HG02610 (cell line): ENCODE measurements around the gene OMP.
"Not testable (repeated sequence)": the region's sequence is repeated elsewhere in the genome, so short reads cannot be mapped to it uniquely, and the experiment has no call there.

Source experiments
- ATAC-seq: cut with Tn5 transposase; IDR thresholded peaks from one replicate; pipeline ENCODE4 v1.9.1; 2021; ENCODE audit warnings: mild to moderate bottlenecking, moderate library complexity; ENCODE audit not compliant: unreplicated experiment

The OMP gene, protein sequence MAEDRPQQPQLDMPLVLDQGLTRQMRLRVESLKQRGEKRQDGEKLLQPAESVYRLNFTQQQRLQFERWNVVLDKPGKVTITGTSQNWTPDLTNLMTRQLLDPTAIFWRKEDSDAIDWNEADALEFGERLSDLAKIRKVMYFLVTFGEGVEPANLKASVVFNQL

DNA sequence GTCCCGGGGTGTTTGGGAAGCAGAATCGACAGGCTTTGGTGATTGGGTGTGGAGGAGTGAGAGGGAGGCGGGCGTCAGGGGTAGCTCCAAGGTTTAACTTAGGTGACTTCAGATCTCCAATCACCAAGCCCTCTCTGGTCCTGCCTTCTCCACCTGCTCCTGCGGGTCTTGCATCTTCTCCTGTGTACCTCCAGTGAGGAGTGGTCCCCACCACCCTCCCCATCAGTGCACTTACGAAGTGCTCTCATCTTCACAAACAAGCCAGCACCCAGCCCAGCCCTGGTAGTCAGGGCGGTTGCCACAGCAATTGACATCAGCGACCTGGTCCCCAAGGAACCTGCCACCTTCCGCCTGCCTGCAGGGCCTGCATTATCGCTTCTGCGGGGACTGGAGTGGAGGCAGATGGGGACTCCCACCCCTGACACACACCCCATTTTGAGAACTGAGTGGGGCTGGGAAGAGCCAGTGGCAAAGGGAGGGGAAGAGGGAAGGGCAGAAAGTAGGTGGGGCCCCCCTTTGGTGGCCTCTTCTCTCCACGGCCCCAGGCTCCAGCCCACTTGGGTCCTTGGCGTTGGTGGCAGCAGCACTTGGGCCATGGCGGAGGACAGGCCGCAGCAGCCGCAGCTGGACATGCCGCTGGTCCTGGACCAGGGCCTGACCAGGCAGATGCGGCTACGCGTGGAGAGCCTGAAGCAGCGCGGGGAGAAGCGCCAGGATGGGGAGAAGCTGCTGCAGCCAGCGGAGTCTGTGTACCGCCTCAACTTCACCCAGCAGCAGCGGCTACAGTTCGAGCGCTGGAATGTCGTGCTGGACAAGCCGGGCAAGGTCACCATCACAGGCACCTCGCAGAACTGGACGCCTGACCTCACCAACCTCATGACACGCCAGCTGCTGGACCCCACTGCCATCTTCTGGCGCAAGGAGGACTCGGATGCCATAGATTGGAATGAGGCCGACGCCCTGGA is at the start of gene OMP:
Gene OMP (plus strand): TSS at position 595 of the 965 bp plus-strand sequence. CDS start 0 bp downstream, at position 595.
- no peak for ATAC-seq

DNA sequence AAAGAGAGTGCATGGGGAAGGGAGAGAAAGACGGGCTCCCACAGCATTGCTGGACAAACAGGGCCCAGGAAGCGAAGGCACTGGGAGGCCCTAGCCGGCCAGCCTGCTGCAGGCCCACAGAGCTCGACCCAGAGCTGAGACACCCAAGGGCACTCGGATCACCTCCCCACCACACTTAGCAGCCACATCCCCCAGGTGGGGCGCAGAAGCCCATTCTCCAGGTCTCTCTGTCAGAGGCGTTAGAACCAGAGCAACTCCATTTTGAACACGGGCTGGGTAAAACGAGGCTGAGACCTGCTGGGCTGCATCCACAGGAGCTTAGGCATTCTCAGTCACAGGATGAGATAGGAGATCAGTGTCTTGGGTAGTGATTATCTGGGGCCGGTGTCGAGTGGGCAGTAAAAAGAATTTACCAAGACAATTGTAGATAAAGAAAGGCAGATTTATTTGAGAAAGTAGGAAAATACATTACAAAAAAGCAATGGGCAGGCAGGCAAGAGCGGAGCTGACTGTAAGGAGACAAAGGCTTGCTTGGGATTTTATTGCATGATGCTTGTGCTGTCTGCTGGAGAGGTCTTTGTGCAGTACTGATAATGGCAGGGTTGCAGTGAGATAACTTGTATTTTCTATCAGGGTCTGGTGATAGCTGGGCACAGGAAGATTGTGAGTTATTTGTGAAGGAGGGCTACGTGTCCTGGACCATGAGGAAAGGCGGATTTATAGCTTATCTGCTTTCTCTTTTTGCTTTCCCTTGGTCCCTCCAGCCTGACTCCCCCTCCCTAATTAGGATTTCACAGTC is 49.2 kb upstream of the OMP start:
- no peak for ATAC-seq

DNA sequence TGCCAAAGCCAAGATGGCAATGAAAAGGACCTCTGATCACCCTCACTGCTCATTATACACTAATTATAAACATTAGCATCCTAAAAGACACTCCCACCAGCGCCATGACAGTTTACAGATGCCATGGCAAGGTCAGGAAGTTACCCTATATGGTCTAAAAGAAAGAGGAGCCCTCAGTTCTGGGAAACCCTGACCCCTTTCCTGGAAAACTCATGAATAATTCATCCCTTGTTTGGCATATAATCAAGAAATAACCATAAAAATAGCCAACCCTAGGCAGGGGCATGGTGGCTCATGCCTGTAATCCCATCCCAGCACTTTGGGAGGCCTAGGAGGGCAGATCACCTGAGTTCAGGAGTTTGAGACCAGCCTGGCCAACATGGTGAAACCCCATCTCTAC is 48.6 kb upstream of the OMP start:
- ATAC-seq, result no peak

GRCh38 chr11:77055101-77055561 is 47.5 kb upstream of the OMP start:
- ATAC-seq, result no peak

DNA sequence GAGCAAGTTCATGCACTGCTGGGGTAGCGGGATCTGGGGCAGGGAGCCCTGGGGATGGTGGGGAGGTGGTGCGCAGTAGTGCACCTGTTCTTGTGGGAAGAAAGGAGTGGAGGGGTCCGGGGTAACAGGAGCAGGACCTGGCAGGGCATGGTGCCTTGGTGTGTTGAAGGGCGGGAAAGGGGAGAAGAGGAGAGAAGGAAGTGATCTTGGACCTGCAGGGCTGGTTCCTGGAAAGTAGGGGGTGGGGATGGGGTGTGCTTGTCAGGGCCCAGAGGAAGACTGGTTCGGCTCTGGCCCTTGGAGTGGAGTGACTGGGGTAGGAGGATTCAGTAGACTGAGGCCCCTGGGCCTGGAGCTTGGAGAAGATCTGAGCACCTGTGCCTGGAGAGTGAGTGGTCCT is 46.7 kb upstream of the OMP start:
- ATAC-seq, result no peak

GRCh38 chr11:77056814-77057402 is 45.7 kb upstream of the OMP start:
- ATAC-seq, result no peak

DNA sequence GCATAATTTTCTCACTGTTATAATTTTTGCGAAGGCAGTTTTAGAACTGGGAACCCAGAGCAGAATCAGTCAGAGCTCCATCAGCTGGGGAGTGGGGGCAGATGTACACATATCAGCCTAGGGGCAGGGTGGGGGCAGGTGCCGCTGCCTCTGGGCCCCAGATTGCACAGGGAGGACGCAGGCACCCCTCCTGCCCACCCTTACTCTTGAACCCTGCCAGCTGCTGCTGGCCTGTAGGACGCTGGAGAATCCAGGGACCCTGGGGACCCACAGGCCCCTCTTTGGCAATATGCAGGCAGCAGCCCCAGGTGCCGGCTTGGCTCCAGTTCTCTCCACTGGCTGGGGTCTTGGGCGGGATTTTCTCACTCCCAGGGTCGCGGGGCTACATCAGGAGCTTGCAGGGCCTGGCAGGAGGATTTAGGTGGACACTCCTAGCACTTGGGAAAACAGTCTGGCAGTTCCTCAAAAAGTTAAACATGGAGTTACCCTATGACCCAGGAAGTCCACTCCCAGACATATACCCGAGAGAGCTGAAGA is 44.6 kb upstream of the OMP start:
- ATAC-seq, result no peak

DNA sequence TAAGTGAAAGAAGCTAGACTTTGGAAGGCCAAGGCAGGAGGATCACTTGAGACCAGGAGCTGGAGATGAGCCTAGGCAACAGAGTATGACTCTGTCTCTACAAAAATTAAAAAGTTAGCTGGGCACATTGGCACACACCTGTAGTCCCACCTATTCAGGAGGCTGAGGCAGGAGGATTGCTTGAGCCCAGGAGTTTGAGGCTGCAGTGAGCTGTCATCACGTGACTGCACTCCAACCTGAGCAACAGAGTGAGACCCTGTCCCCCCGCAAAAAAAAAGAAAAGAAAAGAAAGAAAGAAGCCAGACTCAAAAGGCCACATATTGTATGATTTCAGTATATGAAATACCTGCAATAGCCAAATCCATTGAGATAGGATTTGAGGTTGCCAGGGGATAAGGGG is 43.7 kb upstream of the OMP start:
- no peak for ATAC-seq

- no peak for ATAC-seq
These were observed 42.8 kb upstream of the OMP start for GRCh38 chr11:77059806-77060205.

DNA sequence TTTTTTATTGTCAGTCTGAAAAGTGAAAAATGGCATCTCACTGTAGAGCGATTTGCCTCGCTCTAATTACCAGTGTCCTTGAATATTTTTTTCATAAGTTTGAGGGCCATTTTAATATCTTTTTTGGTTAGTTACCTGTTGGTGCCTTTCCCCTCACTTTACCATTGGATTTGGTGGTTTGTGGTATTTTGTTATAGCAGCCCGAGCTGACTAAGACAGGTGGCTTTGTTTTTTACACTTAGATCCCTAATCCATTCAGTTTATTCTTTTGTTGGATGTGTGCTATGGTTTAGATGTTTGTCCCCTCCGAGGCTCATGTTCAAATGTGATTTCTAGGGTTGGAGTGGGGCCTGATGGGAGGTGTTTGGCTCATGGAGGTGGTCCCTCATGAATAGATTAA is 42.4 kb upstream of the OMP start:
- ATAC-seq, result no peak

DNA sequence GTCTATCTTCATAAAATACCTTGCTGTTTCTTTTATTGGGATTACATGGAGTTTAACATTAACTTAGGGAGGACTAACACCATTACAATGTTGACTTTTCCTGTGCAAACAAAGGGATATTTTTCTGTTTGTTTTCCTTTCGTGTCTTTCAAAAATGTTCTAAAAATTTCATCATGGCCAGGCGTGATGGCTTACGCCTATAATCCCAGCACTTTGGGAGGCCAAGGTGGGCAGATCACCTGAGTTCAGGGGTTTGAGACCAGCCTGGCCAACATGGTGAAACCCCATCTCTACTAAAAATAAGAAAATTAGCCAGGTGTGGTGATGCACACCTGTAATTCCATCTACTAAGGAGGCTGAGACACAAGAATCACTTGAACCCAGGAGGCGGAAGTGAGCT is 41.4 kb upstream of the OMP start:
- ATAC-seq, result not testable (repeated sequence)

GRCh38 chr11:77062924-77063323 is 39.7 kb upstream of the OMP start:
- no peak for ATAC-seq

DNA sequence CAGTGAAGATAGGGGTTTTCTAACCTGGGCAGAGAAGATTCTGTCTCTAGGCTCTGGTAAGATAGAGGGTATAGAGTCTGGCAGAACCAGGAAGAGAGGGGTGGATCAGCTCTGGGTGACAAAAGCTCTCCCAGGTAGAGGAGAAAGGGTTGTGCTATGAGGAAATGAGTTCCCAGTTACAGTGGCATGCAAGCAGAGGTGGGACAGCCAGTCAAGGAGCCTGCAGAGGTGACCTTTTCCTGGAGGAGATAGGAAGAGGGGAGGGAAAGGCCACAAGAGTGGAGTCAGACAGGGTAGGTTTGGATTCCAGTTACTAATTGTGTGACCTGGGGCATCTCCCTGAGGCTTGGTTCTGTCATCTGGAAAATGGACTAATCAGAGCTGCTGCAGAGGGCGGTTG is 39.2 kb upstream of the OMP start:
- no peak for ATAC-seq

GRCh38 chr11:77063861-77064260 is 38.8 kb upstream of the OMP start:
- no peak for ATAC-seq

GRCh38 chr11:77064648-77065217 is 37.9 kb upstream of the OMP start:
- no peak for ATAC-seq

DNA sequence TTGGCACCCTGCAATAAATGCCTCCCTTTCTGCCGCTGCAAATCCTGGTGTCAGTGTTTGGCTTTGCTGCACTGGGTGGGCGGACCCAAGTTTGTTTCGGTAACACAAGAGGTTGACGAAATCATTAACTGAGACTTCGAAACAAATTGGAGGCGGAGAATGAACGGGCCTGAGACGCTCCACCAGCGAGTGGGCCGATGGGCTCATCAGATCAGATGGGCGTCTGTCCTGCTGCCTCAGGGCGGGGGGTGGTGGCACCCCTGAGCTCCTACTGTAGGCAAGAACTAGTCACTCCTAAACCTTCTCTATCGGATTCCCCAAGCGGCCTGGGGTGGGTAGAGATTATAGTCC is 36.8 kb upstream of the OMP start:
- no peak for ATAC-seq

DNA sequence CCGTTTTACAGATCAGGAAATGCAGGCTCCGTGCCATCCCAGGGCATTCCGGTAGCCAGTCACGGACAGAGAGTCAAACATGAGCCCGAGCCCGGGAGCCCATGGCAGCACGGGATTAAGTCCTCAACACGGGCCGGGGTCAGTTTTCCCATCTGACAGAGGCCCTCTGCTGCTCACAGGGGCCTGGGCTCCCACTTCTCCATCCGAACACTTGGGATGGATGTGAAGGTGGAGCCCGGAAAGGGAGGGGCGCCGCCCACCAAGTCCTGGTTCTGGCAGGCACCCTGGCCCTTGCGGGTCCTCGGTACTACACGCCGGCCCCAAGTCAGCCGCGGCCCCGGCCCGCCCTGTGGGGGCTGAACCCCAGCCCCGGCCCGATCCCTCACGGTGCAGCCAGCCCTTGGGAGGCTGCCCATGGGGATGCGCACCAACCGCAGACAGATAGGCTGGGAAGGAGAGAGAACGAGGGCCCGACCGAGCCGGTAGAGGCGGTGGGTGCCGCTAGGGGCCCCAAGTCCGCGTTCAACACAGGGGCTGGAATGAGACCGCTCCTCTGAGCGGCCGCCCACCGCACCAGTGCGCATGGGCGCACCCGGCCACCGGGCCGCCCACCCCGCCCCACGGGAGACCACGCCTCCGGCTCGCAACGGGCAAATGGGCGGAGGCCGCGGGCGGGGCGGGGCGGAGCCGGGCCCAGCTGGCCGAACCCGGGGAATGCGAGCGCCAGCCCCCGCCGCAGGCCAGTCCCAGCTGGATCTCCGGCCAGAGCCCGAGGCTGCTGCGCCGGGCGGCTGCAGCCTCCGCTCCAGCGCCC is 36.2 kb upstream of the OMP start, which contains the start of gene CAPN5:
Gene CAPN5 (plus strand): TSS at position 743 of the 814 bp plus-strand sequence. CDS start 17,916 bp downstream, outside the sequence.
- ATAC-seq, result peak; percentile 91

GRCh38 chr11:77067861-77068443 is 34.7 kb upstream of the OMP start:
- ATAC-seq, result no peak
